ENCODE results near the gene BBS9.

GRCh38 chr7:33190688-33191304, 61.4 kb downstream of the BBS9 start:
- TF ChIP-seq POLR2A (IDR thresholded peaks at IDR 0.05; ENCODE audit: low read depth, low read length) (no peak), POLR2AphosphoS5 (IDR thresholded peaks at IDR 0.05; ENCODE audit: low read depth, low read length) (no peak), TAF1 (IDR thresholded peaks at IDR 0.05; ENCODE audit: low read depth, low read length) (no peak), PAX5 (IDR thresholded peaks at IDR 0.05; ENCODE audit: insufficient read depth, low read length, severe bottlenecking) (no peak), SPI1 (IDR thresholded peaks at IDR 0.05; ENCODE audit: low read depth, low read length) (no peak)

Data from GM12891 (cell line).